Thyroid gland (tissue), 4 donors: ENCODE measurements around the gene MOSPD3. TPM values are rescaled to one million over a fixed set of nuclear protein-coding genes. Genes with fewer than 3 reads are reported as not detected.

Source experiments
- DNase-seq, 2 donors: peaks; one replicate each; pipeline ENCODE4 v3.0.0-alpha.2; 2019
- H3K27ac ChIP-seq, 3 donors: fragments of 200-600 bp; sonication (generic); 1 replicate in 2 of 3; 2 replicates in 1 of 3; pipeline ENCODE4 v1.5.1; 2016 to 2019; ENCODE audit warnings: mild to moderate bottlenecking in 1 of 3, moderate library complexity in 1 of 3
- H3K27me3 ChIP-seq: fragments of 200-600 bp; sonication (generic); one replicate; pipeline ENCODE4 v1.5.1; 2019
- H3K36me3 ChIP-seq, 2 donors: fragments of 200-600 bp; sonication (generic); one replicate each; pipeline ENCODE4 v1.5.1; 2016 to 2019
- H3K4me1 ChIP-seq, 2 donors: fragments of 200-600 bp; sonication (generic); one replicate each; pipeline ENCODE4 v1.5.1; 2017 to 2019
- H3K4me3 ChIP-seq, 3 donors: fragments of 200-600 bp; sonication (generic); replicated peaks in 1 of 3; 1 replicate in 2 of 3; 2 replicates in 1 of 3; pipeline ENCODE4 v1.5.1; 2016; ENCODE audit warnings: mild to moderate bottlenecking in 1 of 3
- H3K9me3 ChIP-seq: fragments of 200-600 bp; sonication (generic); one replicate; pipeline ENCODE4 v1.5.1; 2017
- CTCF ChIP-seq, 6 experiments: fragments of 200-600 bp in 3 of 6; fragments of 450-650 bp in 3 of 6; sonication (generic) in 3 of 6; IDR thresholded peaks; one replicate each; pipeline ENCODE4 v1.5.1; 2016 to 2019; ENCODE audit warnings: antibody characterized with exemption in 6 of 6, mild to moderate bottlenecking in 2 of 6, inconsistent platforms in 1 of 6, moderate library complexity in 1 of 6
- POLR2A ChIP-seq, 2 donors: fragments of 450-650 bp; IDR thresholded peaks; one replicate each; pipeline ENCODE4 v1.6.1; 2017; ENCODE audit warnings: antibody characterized with exemption in 2 of 2, mild to moderate bottlenecking in 2 of 2, moderate library complexity in 1 of 2
- WGBS, 2 donors: methylation state at CpG; one replicate each; pipeline ENCODE4 v1.1.5; 2017; 5-methylcytosine and 5-hydroxymethylcytosine counted together
- intact Hi-C: fragments of 100-400 bp; cut with DNase I; formaldehyde crosslinking; loops from one replicate; pipeline ENCODE4 v1.15.1; 2023
- total RNA-seq, 4 donors: library from RNA; depleted of rRNA; stranded (reverse); fragments of >200 nt; gene quantifications; one replicate each; pipeline ENCODE4 v1.2.3, GENCODE V29; 2016

The MOSPD3 gene
- total RNA-seq, 4 donors from 2014 or later: 9.1 to 22.7 (median 12.3) TPM

- DNase-seq: no peak
- Histone ChIP-seq H3K9me3 (no peaks in the 10 kb centered on the region), H3K27me3 (no peaks in the 10 kb centered on the region), H3K4me1 (peaks cover 0 to 5% of the 10 kb centered on the region in 2 donors), H3K27ac (no peak overlapping the region), H3K36me3 (peaks cover 53 to 60% of the 10 kb centered on the region in 2 donors), H3K4me3 (no peak overlapping the region)
- intact Hi-C loops: no loop called here
- 86 to 88% methylated on average over 16 to 17 of the region's 17 CpGs for WGBS, 2 donors
- no peak for TF ChIP-seq POLR2A (IDR thresholded peaks at IDR 0.05)
- TF ChIP-seq CTCF (IDR thresholded peaks at IDR 0.05): no peak
These were observed 36.5 kb upstream of the MOSPD3 start for GRCh38 chr7:100575746-100576383.

GRCh38 chr7:100576384-100576993 is 35.9 kb upstream of the MOSPD3 start:
- Histone ChIP-seq H3K9me3 (no peaks in the 10 kb centered on the region), H3K4me3 (no peak overlapping the region), H3K27ac (no peak overlapping the region), H3K36me3 (peaks cover 60 to 66% of the 10 kb centered on the region in 2 donors), H3K4me1 (peaks cover 0 to 5% of the 10 kb centered on the region in 2 donors), H3K27me3 (no peaks in the 10 kb centered on the region)
- TF ChIP-seq POLR2A (IDR thresholded peaks at IDR 0.05): no peak
- no peak for TF ChIP-seq CTCF (IDR thresholded peaks at IDR 0.05)
- 95 to 97% methylated on average over 11 to 13 of the region's 13 CpGs for WGBS, 2 donors
- intact Hi-C loops: no loop called here
- DNase-seq: no peak

- WGBS, 2 donors: 75 to 86% methylated on average over 8 to 24 of the region's 24 CpGs
These were observed 35.2 kb upstream of the MOSPD3 start for GRCh38 chr7:100577103-100577502.

GRCh38 chr7:100577507-100577906 is 34.8 kb upstream of the MOSPD3 start:
- peaks cover 65 to 72% of the 10 kb centered on the region in 2 donors for H3K36me3 ChIP-seq
- TF ChIP-seq CTCF (IDR thresholded peaks at IDR 0.05): no peak
- TF ChIP-seq POLR2A (IDR thresholded peaks at IDR 0.05): no peak
- H3K4me1 ChIP-seq: peaks cover 6 to 7% of the 10 kb centered on the region in 2 donors
- no peak for DNase-seq
- intact Hi-C loops: no loop called here
- no peaks in the 10 kb centered on the region for H3K9me3 ChIP-seq
- no peaks in the 10 kb centered on the region for H3K27me3 ChIP-seq
- no peak overlapping the region for H3K27ac ChIP-seq
- no peak overlapping the region for H3K4me3 ChIP-seq
- WGBS, 2 donors: 90% methylated on average over 10 to 13 of the region's 14 CpGs

More at GRCh38 chr7:100577103-100577502, 35.2 kb upstream of the MOSPD3 start:
- Histone ChIP-seq H3K9me3 (no peaks in the 10 kb centered on the region), H3K4me1 (peaks cover 2 to 3% of the 10 kb centered on the region in 2 donors), H3K36me3 (peaks cover 65 to 72% of the 10 kb centered on the region in 2 donors), H3K27me3 (no peaks in the 10 kb centered on the region), H3K4me3 (no peak overlapping the region), H3K27ac (no peak overlapping the region)
- TF ChIP-seq POLR2A (IDR thresholded peaks at IDR 0.05) (no peak), CTCF (IDR thresholded peaks at IDR 0.05) (no peak)
- intact Hi-C loops: no loop called here
- no peak for DNase-seq
